ENCODE results near the gene TRPM3. TPM values are rescaled to one million over a fixed set of nuclear protein-coding genes. Genes with fewer than 3 reads are reported as not detected.

Gene TRPM3
- total RNA-seq, 4 donors from 2014 or later = under 0.01 to 0.26 (median under 0.01) TPM

GRCh38 chr9:70563431-70564204, 557.8 kb downstream of the TRPM3 start:
- WGBS, 2 donors = 41% methylated on average over 5 of the region's 5 CpGs
- H3K9me3 ChIP-seq = no peaks in the 10 kb centered on the region
- TF ChIP-seq CTCF (IDR thresholded peaks at IDR 0.05) = no peak
- peak in 1 of 4 donors; percentile 29 for TF ChIP-seq POLR2A (IDR thresholded peaks at IDR 0.05)
- intact Hi-C loops (cut with DNase I) = no loop called here
- no peaks in the 10 kb centered on the region for H3K36me3 ChIP-seq
- peak overlapping the region; percentile 48 to 78 (median 69) for H3K27ac ChIP-seq
- H3K4me1 ChIP-seq = peaks cover 0 to 25% (median 9%) of the 10 kb centered on the region in 3 donors
- no peak overlapping the region for H3K4me3 ChIP-seq
- DNase-seq = no peak
- no peaks in the 10 kb centered on the region for H3K27me3 ChIP-seq

GRCh38 chr9:70563010-70563409, 558.4 kb downstream of the TRPM3 start:
- Histone ChIP-seq H3K27me3 (no peaks in the 10 kb centered on the region), H3K4me1 (peaks cover 0 to 25% (median 9%) of the 10 kb centered on the region in 3 donors), H3K9me3 (no peaks in the 10 kb centered on the region), H3K36me3 (no peaks in the 10 kb centered on the region), H3K4me3 (no peak overlapping the region), H3K27ac (peak overlapping the region; percentile 48 to 78 (median 69))
- no peak for DNase-seq
- TF ChIP-seq CTCF (IDR thresholded peaks at IDR 0.05) = no peak
- TF ChIP-seq POLR2A (IDR thresholded peaks at IDR 0.05) = no peak
- 89 to 90% methylated on average over 2 to 4 of the region's 4 CpGs for WGBS, 2 donors
- intact Hi-C loops (cut with DNase I) = no loop called here

- H3K36me3 ChIP-seq = no peaks in the 10 kb centered on the region
- DNase-seq = no peak
Measured at GRCh38 chr9:70561786-70562395, 559.5 kb downstream of the TRPM3 start.

GRCh38 chr9:70561111-70561510, 560.3 kb downstream of the TRPM3 start:
- peaks cover 0 to 25% (median 9%) of the 10 kb centered on the region in 3 donors for H3K4me1 ChIP-seq
- peak overlapping the region in 2 of 4 donors; percentile 61 to 77 for H3K27ac ChIP-seq
- H3K9me3 ChIP-seq = no peaks in the 10 kb centered on the region
- H3K4me3 ChIP-seq = no peak overlapping the region
- 70 to 78% methylated on average over 4 of the region's 4 CpGs for WGBS, 2 donors
- intact Hi-C loops (cut with DNase I) = no loop called here
- no peaks in the 10 kb centered on the region for H3K27me3 ChIP-seq
- no peak for DNase-seq
- H3K36me3 ChIP-seq = no peaks in the 10 kb centered on the region
- no peak for TF ChIP-seq CTCF (IDR thresholded peaks at IDR 0.05)
- no peak for TF ChIP-seq POLR2A (IDR thresholded peaks at IDR 0.05)

More at GRCh38 chr9:70561786-70562395, 559.5 kb downstream of the TRPM3 start:
- Histone ChIP-seq H3K27ac (peak overlapping the region in 3 of 4 donors; percentile 61 to 78 (median 77)), H3K9me3 (no peaks in the 10 kb centered on the region), H3K4me1 (peaks cover 0 to 25% (median 9%) of the 10 kb centered on the region in 3 donors), H3K4me3 (no peak overlapping the region), H3K27me3 (no peaks in the 10 kb centered on the region)
- intact Hi-C loops (cut with DNase I) = no loop called here
- TF ChIP-seq CTCF (IDR thresholded peaks at IDR 0.05) (no peak), POLR2A (IDR thresholded peaks at IDR 0.05) (no peak)
- WGBS, 2 donors = 61 to 69% methylated on average over 3 of the region's 3 CpGs

GRCh38 chr9:70559102-70559501, 562.3 kb downstream of the TRPM3 start:
- Histone ChIP-seq H3K36me3 (no peaks in the 10 kb centered on the region), H3K9me3 (no peaks in the 10 kb centered on the region), H3K27ac (no peak overlapping the region), H3K27me3 (no peaks in the 10 kb centered on the region), H3K4me3 (no peak overlapping the region), H3K4me1 (peaks cover 0 to 27% (median 17%) of the 10 kb centered on the region in 3 donors)
- no peak for DNase-seq
- intact Hi-C loops (cut with DNase I) = no loop called here
- no peak for TF ChIP-seq CTCF (IDR thresholded peaks at IDR 0.05)
- TF ChIP-seq POLR2A (IDR thresholded peaks at IDR 0.05) = no peak

Measured in esophagus squamous epithelium (tissue), 5 donors.